Endodermal cell (in vitro differentiated cells): ENCODE results near the gene PPFIBP2. TPM values are rescaled to one million over a fixed set of nuclear protein-coding genes. Genes with fewer than 3 reads are reported as not detected.
A peak's percentile ranks its signal among the peaks of the same experiment; 100 is the strongest.

Source experiments
- DNase-seq: peaks from one replicate; pipeline ENCODE4 v3.0.0-alpha.2; 2017
- H3K27ac ChIP-seq: 2 replicates; pipeline ENCODE4 v1.5.1; 2013; ENCODE audit warnings: mild to moderate bottlenecking, low read depth, low read length, moderate library complexity
- H3K27me3 ChIP-seq: 2 replicates; pipeline ENCODE4 v1.6.1; 2013; ENCODE audit warnings: mild to moderate bottlenecking, low read length, moderate library complexity; ENCODE audit not compliant: insufficient read depth, control insufficient read depth, poor library complexity, severe bottlenecking
- H3K36me3 ChIP-seq: 2 replicates; pipeline ENCODE4 v1.7.0; 2013; ENCODE audit warnings: mild to moderate bottlenecking, low read length, moderate library complexity; ENCODE audit not compliant: control insufficient read depth, insufficient read depth
- H3K4me1 ChIP-seq: one replicate; pipeline ENCODE4 v1.7.0; 2013; ENCODE audit warnings: low read length; ENCODE audit not compliant: control insufficient read depth, insufficient read depth
- H3K4me3 ChIP-seq: 2 replicates; pipeline ENCODE4 v1.5.1; 2013; ENCODE audit warnings: mild to moderate bottlenecking, low read length, moderate library complexity
- H3K9ac ChIP-seq: 2 replicates; pipeline ENCODE4 v1.6.1; 2013; ENCODE audit warnings: mild to moderate bottlenecking, low read length, moderate library complexity; ENCODE audit not compliant: poor library complexity, severe bottlenecking; ENCODE audit errors: extremely low read depth
- H3K9me3 ChIP-seq: 2 replicates; pipeline ENCODE4 v1.6.1; 2013; ENCODE audit warnings: mild to moderate bottlenecking, low read length, moderate library complexity; ENCODE audit not compliant: control insufficient read depth
- H3K27ac Mint-ChIP-seq: 2 replicates; pipeline ENCODE4 v1.8.0; 2020; ENCODE audit warnings: mixed read lengths
- H3K27me3 Mint-ChIP-seq: 2 replicates; pipeline ENCODE4 v1.8.0; 2021; ENCODE audit warnings: mild to moderate bottlenecking, mixed read lengths; ENCODE audit not compliant: insufficient read depth
- H3K36me3 Mint-ChIP-seq: 2 replicates; pipeline ENCODE4 v1.8.0; 2020; ENCODE audit warnings: low read depth, mixed read lengths
- H3K4me1 Mint-ChIP-seq: 2 replicates; pipeline ENCODE4 v1.8.0; 2020; ENCODE audit warnings: mixed read lengths
- H3K4me3 Mint-ChIP-seq: 2 replicates; pipeline ENCODE4 v1.8.0; 2020; ENCODE audit warnings: mild to moderate bottlenecking, moderate library complexity, mixed read lengths
- H3K9me3 Mint-ChIP-seq: 2 replicates; pipeline ENCODE4 v1.8.0; 2020; ENCODE audit warnings: mild to moderate bottlenecking, mixed read lengths
- CTCF ChIP-seq: fragments of 200-600 bp; sonication (generic); conservative IDR thresholded peaks from 2 replicates; pipeline ENCODE4 v1.5.0; 2021; ENCODE audit warnings: antibody characterized with exemption, mild to moderate bottlenecking
- WGBS, 2 experiments: methylation state at CpG; one replicate each; pipeline versions ENCODE4 v1.1.5 to v1.1.7; 2013; ENCODE audit warnings: missing lambda C conversion rate in 2 of 2, mixed read lengths in 1 of 2; ENCODE audit not compliant: insufficient coverage in 1 of 2, insufficient read length in 1 of 2; 5-methylcytosine and 5-hydroxymethylcytosine counted together
- total RNA-seq, 2 donors: library from RNA; stranded (reverse); fragmentation: NEBNext Ultra II Directional in 1 of 2; extraction: Animal tissue kit (Norgen Biotek cat#: 25700) in 1 of 2; gene quantifications; 2 replicates in 1 of 2; 3 replicates in 1 of 2; pipeline ENCODE4 v1.2.1, GENCODE V29; 2021

PPFIBP2 gene
- total RNA-seq, 2 donors from 2014 or later = 149 to 195 TPM

GRCh38 chr11:7573558-7574296, 59.9 kb downstream of the PPFIBP2 start:
- no peaks in the 10 kb centered on the region for H3K9me3 Mint-ChIP-seq
- Histone ChIP-seq H3K27ac (peak overlapping the region; percentile 12), H3K27me3 (no peaks in the 10 kb centered on the region), H3K4me3 (peak overlapping the region; percentile 57), H3K9ac (peak overlapping the region; percentile 52), H3K9me3 (no peaks in the 10 kb centered on the region), H3K4me1 (peaks cover 61% of the 10 kb centered on the region), H3K36me3 (peaks cover 8% of the 10 kb centered on the region)
- peak overlapping the region; percentile 9 for H3K4me3 Mint-ChIP-seq
- no peaks in the 10 kb centered on the region for H3K27me3 Mint-ChIP-seq
- TF ChIP-seq CTCF = peak; percentile 23
- H3K4me1 Mint-ChIP-seq = peaks cover 78% of the 10 kb centered on the region
- peak; percentile 88 for DNase-seq
- peak overlapping the region; percentile 92 for H3K27ac Mint-ChIP-seq
- WGBS, 2 experiments = 74 to 79% methylated on average over 5 to 9 of the region's 9 CpGs
- H3K36me3 Mint-ChIP-seq = peaks cover 2% of the 10 kb centered on the region

GRCh38 chr11:7574491-7575130, 60.8 kb downstream of the PPFIBP2 start:
- H3K4me3 Mint-ChIP-seq = peak overlapping the region; percentile 9
- no peaks in the 10 kb centered on the region for H3K27me3 Mint-ChIP-seq
- H3K9ac ChIP-seq = peak overlapping the region; percentile 52
- H3K4me1 Mint-ChIP-seq = peaks cover 79% of the 10 kb centered on the region
- peak; percentile 78 for DNase-seq
- no peak overlapping the region for H3K27ac ChIP-seq
- peak overlapping the region; percentile 57 for H3K4me3 ChIP-seq
- no peaks in the 10 kb centered on the region for H3K27me3 ChIP-seq
- peaks cover 61% of the 10 kb centered on the region for H3K4me1 ChIP-seq
- no peak for TF ChIP-seq CTCF
- H3K36me3 ChIP-seq = peaks cover 8% of the 10 kb centered on the region
- H3K9me3 ChIP-seq = no peaks in the 10 kb centered on the region
- H3K9me3 Mint-ChIP-seq = no peaks in the 10 kb centered on the region
- peak overlapping the region; percentile 92 for H3K27ac Mint-ChIP-seq
- no peaks in the 10 kb centered on the region for H3K36me3 Mint-ChIP-seq
- 73 to 80% methylated on average over 4 to 5 of the region's 7 CpGs for WGBS, 2 experiments

- DNase-seq = peak; percentile 68
- Mint-ChIP-seq H3K4me1 (peaks cover 77% of the 10 kb centered on the region), H3K9me3 (no peaks in the 10 kb centered on the region), H3K27me3 (no peaks in the 10 kb centered on the region), H3K4me3 (peak overlapping the region; percentile 11), H3K27ac (peak overlapping the region; percentile 92), H3K36me3 (no peaks in the 10 kb centered on the region)
- H3K9me3 ChIP-seq = no peaks in the 10 kb centered on the region
- TF ChIP-seq CTCF = no peak
- H3K9ac ChIP-seq = no peak overlapping the region
- peaks cover 56% of the 10 kb centered on the region for H3K4me1 ChIP-seq
- H3K4me3 ChIP-seq = no peak overlapping the region
- no peaks in the 10 kb centered on the region for H3K36me3 ChIP-seq
- H3K27ac ChIP-seq = no peak overlapping the region
- H3K27me3 ChIP-seq = no peaks in the 10 kb centered on the region
- 90 to 94% methylated on average over 7 to 11 of the region's 11 CpGs for WGBS, 2 experiments
Measured at GRCh38 chr11:7575841-7576725, 62.3 kb downstream of the PPFIBP2 start.
